HG03280 (cell line): ENCODE results near the gene EIPR1.

Experiments used
- ATAC-seq: cut with Tn5 transposase; IDR thresholded peaks from one replicate; pipeline ENCODE4 v1.9.1; 2021; ENCODE audit warnings: mild to moderate bottlenecking, moderate library complexity; ENCODE audit not compliant: unreplicated experiment

Gene EIPR1

DNA sequence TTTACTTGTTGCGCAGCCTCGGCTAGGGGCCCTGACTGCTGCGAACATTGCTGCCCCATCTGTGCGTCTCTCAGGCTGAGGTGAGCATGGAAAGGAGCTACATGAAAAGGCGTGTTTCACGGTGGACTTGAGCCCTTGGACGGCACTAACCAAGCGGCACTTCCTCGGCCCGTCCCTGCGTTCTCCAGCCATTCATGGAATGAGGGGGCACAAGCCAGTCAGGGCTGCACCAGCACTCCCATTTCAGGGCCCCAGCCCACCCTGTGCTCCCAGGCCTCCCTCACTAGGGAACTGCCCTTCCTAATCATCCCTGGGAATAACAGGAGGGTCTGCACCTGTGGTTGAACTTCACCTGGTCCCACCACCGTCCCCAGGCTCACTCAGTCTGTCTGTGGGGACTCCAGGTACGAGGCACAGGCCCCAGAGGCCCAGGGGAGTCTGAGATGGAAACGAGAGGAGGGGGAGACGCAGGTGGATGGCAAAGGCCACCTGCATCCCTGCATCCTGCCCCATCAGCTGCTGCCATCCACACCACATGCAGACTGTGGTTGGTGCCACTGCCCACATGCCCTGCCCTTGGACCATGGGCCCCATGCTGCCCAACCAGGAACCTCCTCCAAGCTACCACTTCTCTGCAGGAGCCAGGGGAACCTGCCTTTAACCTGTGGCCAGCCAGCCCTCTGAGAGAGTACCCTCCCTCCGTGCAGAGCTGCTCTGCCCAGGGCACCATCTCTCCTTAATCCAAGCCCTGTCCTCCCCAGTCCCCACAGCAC lies 99.7 kb downstream of the EIPR1 start:
- ATAC-seq = no peak

DNA sequence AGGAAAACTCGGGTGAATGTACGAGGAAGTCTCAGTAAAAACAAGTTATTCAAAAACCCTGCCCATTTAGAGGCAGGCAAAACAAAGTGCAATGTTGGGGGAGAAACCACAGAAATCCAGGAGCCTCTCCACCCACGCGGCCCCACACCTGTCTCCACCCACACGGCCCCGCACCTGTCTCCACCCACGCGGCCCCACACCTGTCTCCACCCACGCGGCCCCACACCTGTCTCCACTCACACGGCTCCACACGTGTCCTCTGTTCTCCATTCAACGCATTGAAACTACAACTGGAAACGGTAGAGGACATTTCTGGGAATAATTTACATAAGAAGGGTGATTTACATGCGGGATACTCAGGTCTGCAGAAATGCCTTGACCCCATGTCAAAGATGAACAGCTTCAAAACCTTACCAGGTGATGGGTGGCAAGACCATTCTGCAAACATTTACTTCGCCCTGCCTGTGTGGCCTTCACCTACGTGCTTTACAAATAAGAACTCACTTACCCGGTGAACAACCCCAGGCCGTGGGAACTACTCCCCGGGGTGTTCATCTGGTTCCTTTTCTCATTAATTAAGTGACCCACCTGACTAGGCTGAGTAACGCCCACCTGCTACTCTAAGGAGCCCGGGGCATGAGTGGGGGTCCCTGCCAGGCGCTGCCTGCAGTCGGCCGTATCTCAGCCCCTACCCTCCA lies 100.4 kb downstream of the EIPR1 start:
- ATAC-seq = no peak

- ATAC-seq = no peak
Observed at GRCh38 chr2:3272761-3273160, 104.9 kb downstream of the EIPR1 start.

- no peak for ATAC-seq
Observed at GRCh38 chr2:3270095-3270478, 107.5 kb downstream of the EIPR1 start.

DNA sequence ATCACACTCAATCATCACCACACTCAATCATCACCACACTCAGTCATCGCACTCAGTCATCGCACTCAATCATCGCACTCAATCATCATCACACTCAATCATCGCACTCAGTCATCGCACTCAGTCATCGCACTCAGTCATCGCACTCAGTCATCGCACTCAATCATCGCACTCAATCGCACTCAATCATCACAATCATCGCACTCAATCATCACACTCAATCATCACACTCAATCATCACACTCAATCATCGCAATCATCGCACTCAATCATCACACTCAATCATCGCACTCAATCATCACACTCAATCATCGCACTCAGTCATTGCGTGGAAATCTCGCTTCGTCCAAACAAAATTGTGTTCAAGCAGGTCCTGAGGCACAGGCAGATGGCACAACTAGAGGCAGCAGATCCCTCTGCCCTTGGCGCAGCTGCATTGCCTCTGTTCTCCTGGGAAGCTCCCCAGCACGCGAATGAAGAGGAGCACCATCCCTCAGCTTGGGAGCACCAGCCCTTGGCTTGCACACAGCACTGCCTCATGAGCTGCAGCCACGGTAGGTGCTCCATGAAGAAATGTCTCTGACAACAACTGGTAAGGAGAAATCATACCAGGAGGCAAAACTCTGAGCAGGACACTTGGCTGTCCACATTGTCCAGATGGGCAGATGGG lies 108.1 kb downstream of the EIPR1 start:
- ATAC-seq = no peak

DNA sequence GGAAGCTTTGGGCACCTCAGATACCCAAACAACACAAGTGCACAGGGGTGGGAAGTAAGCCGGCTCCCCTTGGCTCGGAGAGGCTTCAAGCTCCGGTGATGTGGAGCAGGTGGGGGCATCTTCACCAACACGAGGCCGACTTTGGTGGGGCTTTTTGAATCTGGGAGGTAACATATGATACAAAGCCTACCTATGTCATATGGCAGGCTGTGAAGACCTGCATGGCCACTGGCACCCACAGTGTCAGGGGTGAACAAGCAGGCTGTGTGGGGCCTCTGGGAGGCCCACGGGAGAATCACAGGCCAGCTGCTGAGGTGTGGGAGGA lies 109.0 kb downstream of the EIPR1 start:
- ATAC-seq = no peak

GRCh38 chr2:3267869-3268704 lies 109.5 kb downstream of the EIPR1 start:
- no peak for ATAC-seq

DNA sequence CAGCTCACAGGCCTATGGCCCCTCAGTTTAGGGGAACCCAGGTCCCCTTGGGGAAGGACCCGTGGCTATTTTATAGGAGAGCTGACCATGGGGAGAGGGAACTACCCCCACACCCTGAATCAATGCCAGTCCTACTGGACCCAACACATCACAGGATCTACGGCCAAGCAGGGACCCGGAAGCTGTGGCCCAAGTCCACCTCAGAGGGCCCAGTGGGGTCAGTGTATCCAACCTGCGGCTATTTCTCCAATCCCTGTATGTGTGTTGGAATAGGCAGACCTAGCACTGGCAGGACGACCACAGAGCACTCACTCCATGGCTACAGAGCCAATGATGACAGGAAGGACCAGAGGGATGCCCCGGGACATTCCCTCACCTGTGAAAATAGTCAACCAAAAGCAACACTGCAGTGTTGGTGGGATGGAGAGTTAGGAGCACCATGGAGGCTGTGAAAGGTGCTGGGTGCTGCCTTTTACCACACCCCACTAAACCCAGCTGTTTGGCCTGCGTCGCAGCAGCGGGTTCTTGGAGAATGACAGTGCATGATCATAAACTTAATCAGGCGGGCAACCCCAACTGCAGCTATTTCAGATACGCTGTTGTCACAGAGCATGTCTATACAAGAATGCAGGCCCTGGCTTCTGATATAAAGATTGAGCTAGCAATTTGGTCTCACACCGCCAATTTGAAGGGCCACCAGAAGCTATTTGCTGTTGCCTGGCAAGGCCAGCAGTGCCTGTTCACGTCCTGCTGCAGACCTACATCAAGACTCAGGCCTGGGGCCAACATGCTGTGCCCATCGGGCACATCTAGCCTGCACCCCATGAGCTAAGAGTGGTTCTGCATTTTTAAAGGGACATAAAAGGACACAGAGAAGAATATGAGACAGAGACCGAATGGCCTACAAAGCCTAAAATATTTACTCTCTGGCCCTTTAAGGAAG lies 110.4 kb downstream of the EIPR1 start:
- no peak for ATAC-seq

DNA sequence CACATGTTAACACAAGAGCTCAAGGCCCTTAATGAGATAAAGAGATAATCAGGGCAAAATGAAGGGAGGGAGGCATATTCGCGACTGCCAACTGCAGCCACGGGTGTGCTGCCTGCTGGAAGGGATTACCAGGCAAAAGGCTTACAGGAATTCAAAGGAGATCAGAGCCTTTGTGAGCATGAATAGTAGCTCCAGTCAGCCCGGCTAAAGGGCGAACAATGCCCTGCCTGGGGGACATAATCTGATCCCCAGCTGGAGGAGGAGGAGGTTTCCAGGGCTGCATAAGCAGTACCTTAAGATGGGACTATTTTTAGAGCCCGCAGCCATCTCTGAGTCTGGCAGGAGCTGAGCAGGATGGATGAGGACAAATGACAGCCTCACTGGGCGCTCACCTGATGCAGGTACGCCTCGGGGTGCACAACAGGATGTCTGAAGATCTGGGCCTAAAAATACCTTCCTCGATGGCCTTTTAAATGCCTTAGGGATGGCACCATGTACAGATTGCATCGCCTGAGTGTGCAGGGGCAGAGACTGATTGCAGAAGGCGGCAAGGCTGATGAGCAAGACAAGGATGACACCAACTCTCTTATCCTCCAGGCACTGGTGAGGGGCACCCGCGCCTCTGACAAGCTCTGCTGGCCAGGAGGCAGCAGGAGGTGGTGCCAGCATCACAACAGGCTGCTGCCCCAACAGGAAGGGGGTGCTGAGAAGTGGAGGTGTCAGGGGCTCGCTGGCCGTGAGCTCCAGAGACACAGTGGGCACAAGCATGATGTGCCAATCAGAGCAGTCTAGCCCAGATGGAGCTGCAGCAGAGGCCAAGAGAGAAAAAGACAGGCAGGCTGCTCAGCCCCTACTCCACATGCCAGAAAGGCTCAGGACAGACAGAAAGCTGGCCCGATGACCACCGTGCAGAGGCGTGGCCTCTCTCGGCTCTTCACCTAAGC lies 111.4 kb downstream of the EIPR1 start:
- no peak for ATAC-seq

DNA sequence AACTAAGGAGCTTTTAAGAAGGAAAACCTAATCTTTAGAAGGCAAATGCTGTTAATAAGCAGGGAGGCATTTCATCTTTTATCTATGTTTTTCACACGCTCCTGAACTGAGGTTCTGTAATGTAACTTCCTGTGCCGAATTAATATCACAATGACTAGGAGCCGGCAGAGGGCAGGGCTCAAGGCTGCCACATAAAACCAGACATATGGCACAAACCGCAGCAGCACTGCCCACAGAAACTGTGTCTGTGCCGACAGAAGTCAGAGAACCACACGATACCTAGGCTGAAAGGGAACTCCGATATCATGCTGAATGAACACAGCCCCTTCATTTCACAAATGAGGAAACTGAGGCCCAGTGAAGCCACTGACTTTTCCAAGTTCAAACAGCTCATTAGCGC lies 112.1 kb downstream of the EIPR1 start:
- ATAC-seq = no peak

DNA sequence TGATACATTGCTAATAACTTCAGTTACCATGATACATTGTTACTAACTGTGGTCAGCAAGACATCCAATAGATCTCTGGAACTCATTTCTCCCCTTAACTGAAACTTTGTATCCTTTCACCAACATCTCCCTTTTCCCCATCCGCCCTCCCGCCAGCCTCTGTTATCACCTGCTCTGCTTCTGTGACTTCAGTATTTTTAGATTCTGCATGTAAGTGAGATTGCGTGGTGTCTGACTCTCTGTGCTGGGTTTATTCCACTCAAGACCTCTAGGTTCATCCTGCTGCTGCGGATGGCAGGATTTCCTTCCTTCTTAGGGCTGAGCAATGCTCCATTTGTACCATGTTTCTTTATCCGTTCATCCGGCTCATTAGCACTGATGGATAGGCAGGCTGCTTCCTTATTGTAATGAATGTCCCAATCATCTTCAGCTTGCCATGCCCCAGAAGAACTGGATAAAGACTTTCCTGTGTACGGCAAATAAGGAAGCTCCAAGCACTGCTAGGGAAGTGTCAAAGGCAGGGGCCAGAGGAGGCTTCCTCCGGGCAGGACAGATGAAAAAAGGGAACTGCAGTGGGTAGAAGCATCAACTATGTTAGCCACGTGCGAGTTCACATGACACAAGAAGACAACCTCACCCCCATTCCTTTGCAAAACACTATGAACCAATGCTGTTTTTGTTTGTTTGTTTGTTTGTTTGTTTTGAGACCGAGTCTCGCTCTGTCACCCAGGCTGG lies 113.4 kb downstream of the EIPR1 start:
- ATAC-seq = no peak

GRCh38 chr2:3263487-3263886 lies 114.1 kb downstream of the EIPR1 start:
- ATAC-seq = no peak

- ATAC-seq = no peak
Observed at GRCh38 chr2:3262437-3263388, 114.9 kb downstream of the EIPR1 start.

GRCh38 chr2:3261511-3261910 lies 116.1 kb downstream of the EIPR1 start:
- no peak for ATAC-seq

DNA sequence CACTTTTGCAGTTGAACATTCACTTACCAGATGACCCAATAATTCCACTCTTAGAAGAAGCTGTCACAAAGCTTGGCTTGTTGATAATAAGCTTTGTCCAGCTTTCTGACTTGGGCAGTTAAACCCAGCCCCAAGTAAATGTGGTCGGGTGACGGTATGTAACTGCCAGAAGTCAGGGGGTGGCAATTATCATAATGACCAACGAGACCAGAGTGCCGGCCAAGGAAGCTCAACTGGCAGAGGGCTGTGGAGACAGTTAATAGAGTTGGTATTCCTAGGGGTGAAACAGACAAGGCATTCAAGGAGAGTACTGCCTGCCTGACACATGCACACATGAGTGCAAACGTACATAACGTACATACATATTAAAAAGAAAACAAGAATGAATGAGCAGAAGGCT lies 116.7 kb downstream of the EIPR1 start:
- no peak for ATAC-seq

- ATAC-seq = no peak
Observed at GRCh38 chr2:3257826-3258225, 119.8 kb downstream of the EIPR1 start.

DNA sequence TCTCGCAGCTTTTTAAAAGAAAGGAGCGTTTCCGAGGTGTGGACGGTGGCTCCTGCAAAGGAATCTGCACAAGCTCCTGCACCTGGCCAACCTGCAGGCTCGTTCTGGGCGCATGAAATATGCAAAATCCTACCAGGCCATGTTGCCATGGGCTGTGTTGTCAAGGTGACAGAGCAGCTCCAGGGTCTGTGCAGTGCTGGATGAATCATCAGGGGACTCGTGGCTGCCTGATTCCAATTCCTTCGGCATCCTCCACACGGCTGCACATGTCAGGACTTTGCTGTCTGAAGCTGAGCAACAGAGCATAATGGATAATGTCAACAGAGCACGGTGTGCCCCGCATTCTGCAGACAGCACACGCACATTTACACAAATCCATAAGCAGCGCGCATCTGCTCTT lies 120.5 kb downstream of the EIPR1 start:
- no peak for ATAC-seq
